ENCODE data around the gene TMCO4.
A peak's percentile ranks its signal among the peaks of the same experiment; 100 is the strongest.

Gene TMCO4

DNA sequence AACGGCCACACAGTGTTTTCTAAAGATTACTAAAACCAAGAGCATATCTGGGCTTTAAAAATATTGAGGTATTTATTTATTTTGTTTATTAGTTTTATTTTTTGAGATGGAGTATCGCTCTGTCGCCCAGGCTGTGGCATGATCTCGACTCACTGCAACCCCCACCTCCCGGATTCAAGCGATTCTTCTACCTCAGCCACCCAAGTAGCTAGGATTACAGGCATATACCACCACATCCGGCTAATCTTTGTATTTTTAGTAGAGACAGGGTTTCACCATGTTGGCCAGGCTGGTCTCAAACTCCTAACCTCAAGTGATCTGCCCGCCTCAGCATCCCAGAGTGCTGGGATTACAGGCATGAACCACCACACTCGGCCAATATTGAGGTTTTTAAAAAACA is 23.9 kb downstream of the TMCO4 start:
- no peak for DNase-seq (ENCODE audit: low read depth)

DNA sequence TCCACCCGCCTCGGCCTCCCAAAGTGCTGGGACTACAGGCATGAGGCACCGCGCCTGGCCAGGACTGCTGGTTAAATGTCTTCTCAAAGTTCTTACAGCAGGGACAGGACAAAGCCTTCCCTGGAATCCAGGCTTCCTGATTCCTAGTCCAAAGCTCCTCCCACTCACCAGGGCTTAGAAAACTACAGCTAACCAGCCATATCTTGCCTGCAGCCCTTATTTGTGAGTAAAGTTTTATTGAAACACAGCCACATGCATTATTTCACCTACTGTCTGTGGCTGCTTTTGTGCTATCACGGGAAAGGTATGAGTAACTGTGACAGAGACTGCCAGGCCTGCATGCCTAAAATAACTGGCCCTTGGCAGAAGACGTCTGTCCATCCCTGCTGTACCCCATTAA is 24.4 kb downstream of the TMCO4 start:
- no peak for DNase-seq (ENCODE audit: low read depth)

DNA sequence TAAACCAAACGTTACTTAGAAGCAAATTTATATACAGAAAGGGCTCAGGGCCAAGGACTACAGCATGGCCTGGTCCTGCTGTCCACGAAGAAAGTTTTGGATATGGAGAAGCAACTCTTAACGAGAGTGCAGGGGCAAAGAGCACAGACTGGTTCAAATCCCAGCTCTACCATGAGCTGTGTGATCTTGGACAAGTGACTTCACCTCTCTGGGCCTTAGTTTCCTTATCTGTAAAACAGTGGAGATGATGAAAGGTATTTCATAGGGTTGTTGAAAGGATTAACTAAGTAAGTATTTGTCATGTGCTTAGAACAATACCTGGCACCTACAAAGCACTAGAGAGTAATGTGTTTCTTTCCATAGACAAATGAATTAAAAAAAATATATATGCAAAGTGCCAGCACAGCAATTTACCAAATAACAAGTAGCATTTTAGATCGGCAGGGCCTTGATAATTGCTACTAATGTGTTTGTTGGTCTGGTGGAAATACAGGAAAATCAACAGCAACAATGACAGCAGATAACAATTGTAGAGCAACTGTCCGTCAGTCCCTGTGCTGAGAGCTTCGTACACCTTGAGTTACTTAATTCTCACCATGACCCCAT is 25.4 kb downstream of the TMCO4 start:
- DNase-seq (ENCODE audit: low read depth): no peak

DNA sequence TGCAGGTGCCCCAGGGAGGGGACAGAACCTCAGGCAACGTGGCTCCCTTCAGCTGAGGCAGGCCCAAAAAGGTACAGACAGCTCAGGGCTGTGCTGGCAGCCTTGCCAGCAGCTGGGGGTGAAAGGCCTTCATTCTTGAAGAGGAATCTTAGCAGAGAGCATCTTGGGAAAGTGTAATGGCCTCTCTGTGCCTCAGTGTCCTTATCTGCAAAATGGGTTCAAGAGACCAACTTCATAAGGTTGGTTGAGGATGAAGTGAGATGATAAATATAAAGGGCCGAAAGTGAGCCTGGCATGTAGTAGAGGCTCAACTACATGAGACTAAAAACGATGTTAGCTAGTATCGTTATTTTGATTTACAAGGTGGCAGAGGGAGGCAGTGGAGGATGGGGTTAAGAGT is 26.2 kb downstream of the TMCO4 start:
- DNase-seq (ENCODE audit: low read depth): no peak

DNA sequence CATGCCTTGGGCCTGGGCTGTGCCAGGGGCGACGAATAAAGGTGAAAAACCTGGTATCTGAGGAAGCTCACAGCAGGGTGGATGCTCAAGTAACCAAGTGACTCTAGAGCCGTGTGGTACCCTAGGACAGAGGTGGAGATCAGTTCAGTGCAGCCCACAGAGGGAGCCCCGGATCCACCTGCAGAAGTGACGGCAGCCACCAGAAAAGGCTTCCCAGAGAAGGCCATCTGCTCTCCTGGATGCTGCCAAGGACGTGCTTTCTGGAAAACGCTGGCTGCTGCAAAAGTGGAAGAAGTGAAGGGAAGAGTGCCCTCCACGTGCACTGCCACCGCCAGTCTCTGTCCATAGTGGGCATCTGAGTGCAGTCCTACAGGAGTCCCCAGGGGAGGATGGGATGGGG is 27.7 kb downstream of the TMCO4 start:
- DNase-seq (ENCODE audit: low read depth): no peak

DNA sequence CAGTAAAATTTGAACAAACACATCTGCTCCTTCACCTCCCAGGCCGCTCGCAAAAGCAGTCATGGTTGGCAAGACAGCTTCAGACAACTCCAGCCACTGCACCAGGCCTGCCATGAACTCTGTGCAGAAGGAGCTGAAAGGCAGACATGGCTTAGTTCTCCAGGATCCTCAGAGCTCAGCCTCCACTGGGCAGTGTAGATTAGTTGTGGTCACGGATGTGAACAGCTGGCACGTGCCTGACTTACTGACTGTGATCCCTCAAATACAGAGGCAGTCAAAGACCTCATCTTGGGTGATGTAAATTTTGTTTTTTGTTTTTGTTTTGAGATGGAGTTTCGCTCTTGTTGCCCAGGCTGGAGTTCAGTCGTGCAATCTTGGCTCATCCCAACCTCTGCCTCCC is 28.4 kb downstream of the TMCO4 start:
- DNase-seq (ENCODE audit: low read depth): no peak

DNA sequence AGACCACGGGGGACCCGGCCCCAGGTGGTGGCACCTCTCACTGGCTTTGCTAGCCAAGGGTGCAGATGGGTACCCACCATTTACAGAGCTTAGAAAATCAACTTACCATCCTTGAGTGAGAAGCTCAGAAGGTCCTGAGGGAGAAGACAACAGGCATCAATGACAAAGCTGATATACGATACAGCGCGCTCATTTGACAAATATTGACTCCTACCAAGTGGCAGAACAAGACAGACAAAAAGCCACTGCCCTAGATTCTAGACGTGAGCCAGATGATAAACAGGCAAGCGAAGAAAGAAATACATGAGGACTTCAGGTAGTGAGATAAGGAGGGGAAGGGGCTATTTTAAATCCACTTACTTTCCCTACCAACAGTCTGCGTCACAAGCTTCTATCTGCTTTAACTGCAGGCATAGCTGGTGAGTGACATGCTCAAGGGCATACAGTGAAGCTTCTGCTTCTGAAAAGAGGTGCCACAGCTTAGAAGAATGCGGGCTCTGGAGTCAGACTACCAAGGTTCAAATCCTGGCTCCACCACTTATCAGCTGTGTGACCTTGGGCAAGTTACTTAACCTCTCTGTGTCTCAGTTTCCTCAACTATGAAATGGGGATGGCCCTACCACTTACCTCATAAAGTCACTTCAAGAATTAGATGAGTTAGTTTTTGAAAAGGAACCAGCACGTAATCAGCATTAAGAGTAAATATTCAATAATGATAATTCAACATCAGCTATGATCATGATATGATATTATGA is 29.1 kb downstream of the TMCO4 start:
- no peak for DNase-seq (ENCODE audit: low read depth)

DNA sequence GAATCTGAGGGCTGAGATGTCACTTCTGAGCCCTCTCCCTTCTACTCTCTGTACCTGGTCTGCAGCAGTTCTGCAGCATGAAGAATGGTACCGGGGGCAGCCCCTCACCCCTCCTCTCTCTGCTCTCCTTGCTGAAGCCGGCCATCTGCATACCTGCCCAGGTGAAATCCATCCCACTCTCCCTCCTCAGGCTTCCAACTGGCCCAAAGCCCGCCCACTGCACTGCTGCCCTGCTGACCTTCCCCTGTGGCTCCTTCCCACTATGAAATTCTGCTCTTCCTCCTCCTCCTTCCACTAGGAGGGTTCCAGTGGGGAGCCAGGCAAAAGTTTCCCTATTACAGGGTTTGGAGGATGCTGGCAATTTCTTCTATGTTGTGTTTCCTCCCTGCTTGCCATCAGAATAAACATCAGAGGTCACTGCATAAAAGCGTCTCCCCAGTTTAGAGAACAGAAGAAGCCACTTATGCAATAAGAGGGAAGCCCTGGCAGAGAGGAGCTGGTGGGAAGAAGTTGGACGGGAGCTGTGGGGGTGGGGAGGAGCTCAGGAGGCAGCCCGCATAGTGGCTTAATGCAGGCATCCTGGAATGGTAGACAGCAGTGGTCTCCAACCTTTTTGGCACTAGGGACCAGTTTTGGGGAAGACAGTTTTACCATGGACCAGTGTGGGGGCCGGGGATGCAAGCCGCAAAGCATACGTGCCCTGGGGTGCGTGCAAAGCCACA is 30.3 kb downstream of the TMCO4 start:
- DNase-seq (ENCODE audit: low read depth): no peak

DNA sequence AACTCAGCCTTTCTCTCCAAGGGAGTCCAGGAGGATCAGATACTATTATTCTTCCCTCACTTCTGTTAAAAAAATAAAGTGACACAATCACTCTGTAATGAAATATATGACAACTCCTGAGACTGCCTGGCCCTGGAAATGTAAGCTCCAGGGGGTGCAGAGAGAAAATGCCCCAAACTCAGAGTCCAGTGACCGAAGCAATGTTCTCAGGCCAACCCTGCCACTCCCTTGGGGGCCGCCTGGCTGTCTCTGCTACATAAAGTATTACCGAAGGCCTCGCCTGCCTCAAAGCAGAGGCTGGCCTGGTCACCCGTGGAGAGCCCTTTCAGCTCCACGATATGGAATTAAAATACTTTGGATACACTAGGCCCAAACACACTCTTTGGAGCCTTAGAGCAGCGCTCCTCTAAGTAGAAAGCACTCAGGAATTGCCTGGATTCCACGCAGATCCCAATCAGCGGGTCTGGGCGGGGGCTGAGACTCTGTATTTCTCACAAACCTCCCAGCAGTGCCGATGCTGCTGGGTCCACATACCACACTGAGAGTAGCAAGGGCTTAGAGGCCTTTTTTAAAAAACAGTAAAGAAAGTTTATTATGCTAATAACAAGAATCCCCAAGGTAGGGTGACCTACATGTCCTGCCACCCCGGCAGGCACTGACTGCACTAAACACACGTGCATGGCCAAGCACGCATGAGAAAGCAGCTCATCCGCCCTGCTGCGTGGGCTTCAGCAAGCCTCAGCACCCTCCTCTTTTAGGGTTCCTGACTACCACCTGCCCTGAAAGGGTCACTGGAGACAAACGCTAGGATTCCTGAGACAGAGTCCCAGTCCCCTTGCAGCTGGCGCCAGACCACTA is 31.1 kb downstream of the TMCO4 start:
- DNase-seq (ENCODE audit: low read depth): no peak

DNA sequence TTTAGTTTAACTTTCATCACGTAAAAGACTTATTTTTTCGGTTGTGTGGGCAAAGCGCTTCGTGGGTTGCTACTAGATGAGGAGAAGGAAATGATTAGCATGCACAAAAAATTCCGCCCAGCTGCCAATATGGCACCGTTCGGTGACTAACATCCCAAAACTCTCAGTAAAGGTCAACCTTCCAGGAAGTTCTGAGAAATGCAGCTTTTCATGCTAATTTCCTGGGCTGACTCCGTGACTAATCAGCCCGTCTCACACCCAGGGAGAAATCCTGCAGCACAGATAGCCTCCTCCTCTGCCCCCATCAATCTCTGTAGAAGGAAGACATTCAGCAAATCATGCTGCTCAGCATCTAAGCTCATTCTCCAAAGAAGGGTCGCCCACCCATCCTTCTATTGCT is 34.1 kb downstream of the TMCO4 start:
- peak; percentile 27 for DNase-seq (ENCODE audit: low read depth)

DNA sequence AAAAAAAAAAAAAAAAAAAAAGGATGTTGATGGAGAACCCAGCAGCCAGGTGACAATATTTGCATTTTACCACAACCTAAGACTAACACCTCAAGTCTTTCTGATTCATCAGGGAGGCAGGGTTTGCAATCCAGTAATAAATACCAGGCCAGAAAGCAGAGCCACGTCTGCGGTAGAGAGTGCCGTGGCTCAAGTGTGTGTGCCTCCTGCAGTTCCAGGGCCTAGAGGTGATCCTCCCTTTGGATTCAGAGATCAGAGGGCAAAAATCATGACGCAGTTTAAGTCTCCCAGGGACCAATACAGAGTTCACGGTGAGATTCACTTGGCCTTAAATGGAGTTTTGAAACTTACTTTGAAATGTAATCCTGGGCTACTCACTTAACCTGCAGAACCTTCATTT is 34.9 kb downstream of the TMCO4 start:
- DNase-seq (ENCODE audit: low read depth): no peak

DNA sequence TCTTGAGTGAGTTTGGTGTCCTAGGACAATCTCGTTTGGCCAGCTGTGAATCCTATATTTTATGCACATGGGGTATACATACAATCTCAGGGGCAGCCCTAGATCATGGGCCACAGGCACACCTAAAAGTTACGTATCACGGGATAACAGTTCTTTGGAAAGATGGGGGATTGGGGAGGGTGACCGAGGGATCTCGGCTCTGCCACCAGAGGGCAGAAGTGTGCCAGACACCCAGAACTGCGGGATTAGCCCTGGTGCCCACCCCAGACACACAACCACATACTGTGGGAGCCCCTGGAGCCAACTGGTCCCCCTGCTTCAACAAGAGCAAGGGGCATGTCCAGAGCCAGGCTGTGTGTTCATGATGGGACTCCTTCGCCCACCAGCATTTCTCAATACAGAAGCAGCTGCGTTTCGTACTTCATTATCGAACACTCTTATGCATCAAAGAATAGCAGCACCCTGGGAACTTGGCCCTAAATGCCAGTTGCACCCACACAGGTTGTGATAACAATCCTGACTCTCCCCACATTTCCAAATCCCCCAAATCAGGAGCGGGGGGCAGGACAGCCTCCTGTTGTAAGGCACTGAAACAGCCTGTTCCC is 37.4 kb downstream of the TMCO4 start:
- DNase-seq (ENCODE audit: low read depth): peak; percentile 12

DNA sequence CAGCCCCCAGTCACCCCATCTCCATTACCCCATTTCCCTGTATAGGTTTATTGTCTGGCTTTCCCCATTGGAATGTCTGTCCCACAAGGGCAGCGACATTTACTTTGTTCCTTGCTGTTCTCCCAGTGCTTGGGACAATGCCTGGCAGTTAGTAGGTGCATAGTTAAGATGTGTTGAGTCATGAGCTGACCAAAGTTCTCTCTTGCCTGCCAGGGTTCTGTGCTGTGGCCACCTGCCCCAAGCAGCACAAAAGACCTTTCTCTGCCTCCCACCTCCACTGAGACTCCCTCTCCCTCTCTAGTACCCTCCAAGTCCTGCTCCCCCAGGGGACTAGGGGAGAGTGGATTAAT is 40.0 kb downstream of the TMCO4 start:
- no peak for DNase-seq (ENCODE audit: low read depth)

DNA sequence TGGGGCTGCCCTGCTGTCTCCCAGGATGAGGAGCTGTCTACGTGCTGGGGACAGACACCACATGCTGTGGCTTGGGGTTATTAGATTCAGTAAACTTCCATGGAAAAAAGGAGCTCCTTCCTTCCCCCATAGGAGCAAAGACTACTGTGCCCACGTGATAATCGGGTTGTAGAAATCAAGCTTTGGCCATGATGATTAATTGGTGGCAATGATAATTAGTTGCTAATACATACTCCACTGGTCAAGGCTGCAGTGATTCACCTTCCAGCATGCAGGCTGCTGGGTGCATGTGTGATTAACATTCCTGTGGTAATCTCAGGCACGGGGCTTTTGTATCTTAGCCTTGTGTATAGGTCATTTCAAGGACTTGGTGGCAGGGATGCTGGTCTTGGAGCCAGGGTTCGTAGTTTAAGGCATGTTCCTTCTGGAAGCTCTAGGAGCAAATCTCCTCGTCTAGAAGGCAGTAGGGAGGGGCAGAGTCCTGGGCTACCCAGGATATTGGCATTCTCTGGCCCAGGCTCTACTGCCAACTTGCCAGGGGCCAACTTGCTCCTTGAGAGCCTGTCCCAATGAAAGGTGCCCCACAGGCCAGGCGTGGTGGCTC is 41.4 kb downstream of the TMCO4 start:
- no peak for DNase-seq (ENCODE audit: low read depth)

DNA sequence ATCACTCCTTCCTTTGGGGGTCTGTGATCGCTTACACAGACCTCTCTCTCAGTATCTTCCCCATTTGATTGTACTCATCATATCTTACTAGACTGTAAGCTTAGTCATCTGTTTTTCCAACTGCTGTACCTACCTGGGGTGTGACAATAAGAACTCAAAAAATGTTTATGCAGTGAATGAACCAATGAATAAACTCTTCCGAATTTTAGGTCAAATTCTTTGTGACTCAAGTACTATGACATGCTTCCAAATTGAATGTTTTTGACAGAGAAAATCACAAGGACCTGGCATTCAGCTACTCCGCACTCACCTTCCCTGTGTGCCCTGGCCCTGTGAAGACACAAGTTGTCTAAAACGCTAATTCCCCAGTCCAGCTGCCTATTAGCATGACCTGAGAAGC is 42.1 kb downstream of the TMCO4 start:
- no peak for DNase-seq (ENCODE audit: low read depth)

DNA sequence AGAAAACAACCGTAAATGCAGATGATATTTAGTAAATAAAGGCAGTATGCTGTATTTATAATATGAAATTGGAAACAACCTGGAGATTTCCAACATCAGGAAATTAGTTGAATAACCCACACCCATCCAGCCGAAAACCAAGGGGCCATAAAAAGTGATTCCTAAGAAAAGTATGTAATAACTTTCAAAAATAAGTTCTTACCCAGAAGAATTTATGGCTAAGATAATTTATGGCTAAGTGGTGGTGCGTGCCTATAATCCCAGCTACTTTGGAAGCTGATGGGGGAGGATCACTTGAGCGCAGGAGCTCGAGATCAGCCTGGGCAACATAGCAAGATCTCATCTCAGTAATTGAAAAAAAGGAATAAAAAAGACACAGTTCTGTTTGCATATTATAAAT is 43.2 kb downstream of the TMCO4 start:
- DNase-seq (ENCODE audit: low read depth): no peak

DNA sequence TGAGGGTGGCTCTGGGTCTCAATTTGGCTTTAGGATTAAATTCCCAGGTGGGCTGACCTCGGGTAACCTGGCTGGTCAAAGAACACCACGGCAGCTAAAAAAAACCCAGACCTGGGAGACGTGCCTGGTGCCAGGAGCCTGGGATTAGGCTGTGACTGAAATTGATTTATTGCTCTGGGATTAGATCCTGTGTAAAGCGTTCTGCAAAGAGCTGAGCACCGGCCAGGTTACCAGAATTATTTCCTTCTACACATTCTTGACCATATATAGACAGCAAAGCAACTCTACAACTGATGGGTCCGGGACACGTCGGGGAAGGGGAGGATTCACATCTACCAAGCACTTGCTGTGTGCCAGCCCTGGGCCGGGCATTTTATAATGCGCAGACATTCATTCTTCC is 45.2 kb downstream of the TMCO4 start:
- DNase-seq (ENCODE audit: low read depth): no peak

DNA sequence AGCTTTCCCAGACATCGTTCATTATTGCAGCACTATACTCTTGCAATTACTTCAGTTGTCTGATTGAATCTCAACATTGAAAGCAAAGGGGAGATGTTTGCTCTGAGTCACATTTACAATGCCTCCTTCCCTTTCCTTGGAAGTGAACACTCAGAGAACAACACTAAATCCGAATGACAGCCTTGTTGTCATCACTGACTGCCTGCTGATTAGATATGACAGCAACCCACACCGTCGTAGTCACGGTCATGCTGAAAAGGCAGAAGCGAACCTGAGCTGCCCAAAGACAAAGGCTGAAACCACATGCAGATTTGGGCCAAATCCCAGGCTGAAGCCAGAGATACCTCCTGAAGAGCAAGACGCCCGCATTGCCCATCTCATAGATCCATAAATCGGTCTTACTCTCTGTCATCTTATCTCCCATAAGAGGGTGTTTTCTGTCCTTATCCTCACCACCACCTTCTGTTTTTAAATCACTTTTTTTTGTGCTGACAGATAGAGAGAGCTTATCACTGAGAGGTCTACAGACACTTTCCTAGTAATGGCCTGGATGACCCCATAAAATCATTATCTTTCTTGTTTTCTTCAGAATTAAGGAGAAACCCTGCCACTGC is 47.5 kb downstream of the TMCO4 start:
- DNase-seq (ENCODE audit: low read depth): no peak

DNA sequence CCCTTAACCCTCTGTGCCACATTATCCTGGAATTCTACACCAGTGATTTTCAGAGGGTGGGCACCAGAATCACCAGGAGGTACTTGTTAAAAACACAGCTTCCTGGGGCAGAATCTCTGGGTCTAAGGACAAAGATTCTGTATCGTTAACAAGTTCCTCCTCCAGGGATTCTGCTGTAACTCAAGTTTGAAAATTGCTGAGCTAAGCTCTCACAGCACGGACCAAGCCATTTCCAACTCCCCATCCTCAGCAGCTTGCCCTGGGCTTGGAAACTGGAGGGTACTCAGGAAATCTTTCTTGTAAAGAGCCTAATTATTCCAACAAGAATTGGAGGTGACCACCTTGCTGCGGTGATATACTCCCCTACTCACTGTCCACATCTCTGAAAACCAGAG is 48.8 kb downstream of the TMCO4 start:
- DNase-seq (ENCODE audit: low read depth): no peak

DNA sequence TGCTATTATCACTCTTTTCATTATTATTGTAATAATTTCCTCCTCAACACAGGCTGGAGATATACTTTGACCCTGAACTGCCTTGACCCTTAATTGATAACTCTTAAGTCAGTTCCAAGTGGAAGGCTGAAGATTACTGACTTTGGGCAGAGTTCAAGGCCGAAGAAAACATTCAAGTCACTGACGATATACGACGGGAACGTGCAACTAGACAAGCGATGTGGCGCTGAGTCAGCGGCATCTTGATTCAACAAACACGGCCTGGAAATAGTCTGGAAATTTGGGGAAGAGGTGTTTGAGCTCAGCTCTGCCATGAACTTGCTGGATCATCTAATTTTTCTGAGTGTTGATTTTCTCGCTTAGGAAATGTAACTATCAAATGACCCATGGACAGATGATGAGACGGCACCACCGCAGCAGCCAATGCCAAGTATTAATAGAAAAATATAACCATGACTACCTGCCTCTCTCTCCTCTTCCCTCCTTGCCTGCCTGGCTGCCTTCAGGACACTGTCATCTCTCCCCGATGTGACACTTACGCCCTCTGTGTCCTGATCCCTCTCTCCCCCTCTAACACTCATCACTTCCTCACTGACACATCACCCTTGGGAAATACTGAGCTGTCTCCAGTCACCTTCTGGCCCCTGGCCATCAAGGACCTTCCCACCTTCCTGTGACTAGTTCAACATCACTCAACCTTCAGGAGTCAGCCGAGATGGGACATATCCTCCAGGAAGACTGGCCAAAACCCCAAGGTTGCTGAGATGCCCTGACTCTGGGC is 49.4 kb downstream of the TMCO4 start:
- no peak for DNase-seq (ENCODE audit: low read depth)

DNA sequence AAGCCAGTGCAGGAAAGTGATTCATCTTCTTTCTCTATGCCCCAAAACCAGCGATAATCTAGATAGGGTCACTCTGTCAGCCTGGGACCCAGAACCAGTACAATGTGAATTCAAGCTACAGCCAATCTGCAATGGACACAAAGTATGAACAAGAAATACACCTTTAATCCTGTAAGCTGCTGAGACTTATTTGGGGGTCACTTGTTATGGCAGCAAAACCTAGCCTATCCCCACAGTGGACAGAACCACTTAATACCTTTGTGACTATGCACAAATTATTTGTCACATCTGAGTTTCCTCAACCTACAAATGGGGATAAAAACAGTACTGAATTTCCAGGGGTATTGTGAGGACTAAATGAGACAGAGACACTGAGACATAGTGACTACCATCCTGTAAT is 50.0 kb downstream of the TMCO4 start:
- no peak for DNase-seq (ENCODE audit: low read depth)

All from activated T-helper 9 cell treated with anti-CD3 and anti-CD28 coated beads, Interleukin-2, amount 50 U/mL, for 16 hours (primary cell).